HG02642 (cell line): ENCODE measurements around the gene CD28.
"Not testable (repeated sequence)": the region's sequence is repeated elsewhere in the genome, so short reads cannot be mapped to it uniquely, and the experiment has no call there.

Experiments used
- ATAC-seq: cut with Tn5 transposase; IDR thresholded peaks from one replicate; pipeline ENCODE4 v1.9.1; 2021; ENCODE audit warnings: mild to moderate bottlenecking; ENCODE audit not compliant: unreplicated experiment, poor library complexity

CD28 gene

GRCh38 chr2:203685789-203686420 is 20.5 kb upstream of the CD28 start:
- no peak for ATAC-seq

- ATAC-seq, result no peak
Observed at GRCh38 chr2:203687165-203687564, 19.3 kb upstream of the CD28 start.

- ATAC-seq, result peak; percentile 76
Observed at GRCh38 chr2:203688798-203689197, 17.6 kb upstream of the CD28 start.

GRCh38 chr2:203689426-203690116 is 16.9 kb upstream of the CD28 start:
- peak; percentile 56 for ATAC-seq

- no peak for ATAC-seq
Observed at GRCh38 chr2:203690117-203690431, 16.4 kb upstream of the CD28 start.

GRCh38 chr2:203690441-203691047 is 15.9 kb upstream of the CD28 start:
- no peak for ATAC-seq

GRCh38 chr2:203691149-203691548 is 15.3 kb upstream of the CD28 start:
- no peak for ATAC-seq

GRCh38 chr2:203692031-203692710 is 14.3 kb upstream of the CD28 start:
- no peak for ATAC-seq

GRCh38 chr2:203693242-203693879 is 13.1 kb upstream of the CD28 start:
- ATAC-seq, result no peak

- no peak for ATAC-seq
Observed at GRCh38 chr2:203694191-203694590, 12.2 kb upstream of the CD28 start.

GRCh38 chr2:203697190-203697589 is 9.2 kb upstream of the CD28 start:
- ATAC-seq, result no peak

- ATAC-seq, result not testable (repeated sequence)
Observed at GRCh38 chr2:203697763-203698162, 8.7 kb upstream of the CD28 start.

GRCh38 chr2:203698410-203698809 is 8.0 kb upstream of the CD28 start:
- ATAC-seq, result not testable (repeated sequence)

- no peak for ATAC-seq
Observed at GRCh38 chr2:203704430-203704829, 2.0 kb upstream of the CD28 start.

GRCh38 chr2:203705178-203705577 is 1.3 kb upstream of the CD28 start:
- ATAC-seq, result no peak

- ATAC-seq, result no peak
Observed at GRCh38 chr2:203707530-203707929, 1.1 kb downstream of the CD28 start.

- no peak for ATAC-seq
Observed at GRCh38 chr2:203708846-203709396, 2.5 kb downstream of the CD28 start.

- no peak for ATAC-seq
Observed at GRCh38 chr2:203709416-203710040, 3.1 kb downstream of the CD28 start.

GRCh38 chr2:203710226-203710625 is 3.8 kb downstream of the CD28 start:
- no peak for ATAC-seq

- ATAC-seq, result no peak
Observed at GRCh38 chr2:203710952-203711351, 4.5 kb downstream of the CD28 start.
